Neuronal stem cell (in vitro differentiated cells): Measurements from ENCODE around the gene DVL1.
"Not testable (repeated sequence)": the region's sequence is repeated elsewhere in the genome, so short reads cannot be mapped to it uniquely, and the experiment has no call there.

Experiments used
- DNase-seq: peaks from one replicate; pipeline ENCODE4 v3.0.0-alpha.2; 2013; ENCODE audit warnings: low spot score
- H2AFZ ChIP-seq: one replicate; pipeline ENCODE4 v1.6.1; 2013; ENCODE audit warnings: mild to moderate bottlenecking, low read length, inconsistent platforms
- H2AK5ac ChIP-seq: 2 replicates; pipeline ENCODE4 v1.6.1; 2013; ENCODE audit warnings: low read depth, mild to moderate bottlenecking, inconsistent platforms, low read length, moderate library complexity, mixed read lengths
- H2BK120ac ChIP-seq: 2 replicates; pipeline ENCODE4 v1.6.1; 2013; ENCODE audit warnings: low read depth, mild to moderate bottlenecking, inconsistent platforms, low read length, moderate library complexity, mixed read lengths
- H2BK12ac ChIP-seq: one replicate; pipeline ENCODE4 v1.6.1; 2013; ENCODE audit warnings: low read length, inconsistent platforms
- H2BK15ac ChIP-seq: 2 replicates; pipeline ENCODE4 v1.6.1; 2013; ENCODE audit warnings: mild to moderate bottlenecking, low read length, inconsistent platforms, mixed read lengths
- H2BK5ac ChIP-seq: one replicate; pipeline ENCODE4 v1.6.1; 2013; ENCODE audit warnings: inconsistent platforms, mild to moderate bottlenecking, low read length, moderate library complexity
- H3K14ac ChIP-seq: one replicate; pipeline ENCODE4 v1.6.1; 2013; ENCODE audit warnings: low read length, inconsistent platforms
- H3K18ac ChIP-seq: 2 replicates; pipeline ENCODE4 v1.6.1; 2013; ENCODE audit warnings: low read length, inconsistent platforms
- H3K23ac ChIP-seq: 2 replicates; pipeline ENCODE4 v1.6.1; 2013; ENCODE audit warnings: low read depth, mild to moderate bottlenecking, mixed read lengths, low read length, inconsistent platforms; ENCODE audit not compliant: poor library complexity
- H3K27ac ChIP-seq: replicated peaks from 3 replicates; pipeline ENCODE4 v1.5.1; 2013; ENCODE audit warnings: low read length, inconsistent platforms
- H3K27me3 ChIP-seq, 3 experiments: 2 replicates each; pipeline ENCODE4 v1.6.1; 2013; ENCODE audit warnings: low read length in 3 of 3, mild to moderate bottlenecking in 2 of 3, inconsistent platforms in 1 of 3, low read depth in 1 of 3, mixed read lengths in 1 of 3, moderate library complexity in 1 of 3; ENCODE audit not compliant: control insufficient read depth in 3 of 3, insufficient read depth in 3 of 3
- H3K36me3 ChIP-seq, 2 donors: replicated peaks in 1 of 2; 2 replicates each; pipeline ENCODE4 v1.6.1; 2013; ENCODE audit warnings: low read length in 2 of 2; ENCODE audit not compliant: control insufficient read depth in 2 of 2, insufficient read depth in 2 of 2
- H3K4ac ChIP-seq: 2 replicates; pipeline ENCODE4 v1.6.1; 2013; ENCODE audit warnings: inconsistent platforms, mild to moderate bottlenecking, low read length, moderate library complexity
- H3K4me1 ChIP-seq, 2 donors: 1 replicate in 1 of 2; 2 replicates in 1 of 2; pipeline ENCODE4 v1.6.1; 2013; ENCODE audit warnings: low read length in 2 of 2, low read depth in 1 of 2; ENCODE audit not compliant: control insufficient read depth in 2 of 2, insufficient read depth in 1 of 2
- H3K4me2 ChIP-seq: one replicate; pipeline ENCODE4 v1.6.1; 2013; ENCODE audit warnings: mild to moderate bottlenecking, low read length, inconsistent platforms; ENCODE audit not compliant: insufficient read depth, poor library complexity, severe bottlenecking
- H3K4me3 ChIP-seq, 2 donors: 2 replicates each; pipeline ENCODE4 v1.5.1; 2013; ENCODE audit warnings: low read length in 2 of 2, mild to moderate bottlenecking in 2 of 2, inconsistent platforms in 1 of 2, moderate library complexity in 1 of 2
- H3K79me1 ChIP-seq: one replicate; pipeline ENCODE4 v1.6.1; 2013; ENCODE audit warnings: low read depth, mild to moderate bottlenecking, inconsistent platforms, low read length, moderate library complexity
- H3K9ac ChIP-seq: one replicate; pipeline ENCODE4 v1.6.1; 2013; ENCODE audit warnings: mild to moderate bottlenecking, low read depth, low read length, inconsistent platforms; ENCODE audit not compliant: poor library complexity
- H3K9me3 ChIP-seq, 2 donors: replicated peaks in 1 of 2; 2 replicates each; pipeline versions ENCODE3 to v1.6.1; 2013; ENCODE audit warnings: low read length in 2 of 2, mild to moderate bottlenecking in 2 of 2, inconsistent platforms in 1 of 2, low read depth in 1 of 2, mixed read lengths in 1 of 2, moderate library complexity in 1 of 2; ENCODE audit not compliant: control insufficient read depth in 2 of 2, insufficient read depth in 1 of 2
- H4K8ac ChIP-seq: one replicate; pipeline ENCODE4 v1.6.1; 2013; ENCODE audit warnings: low read depth, mild to moderate bottlenecking, inconsistent platforms, low read length, moderate library complexity
- H4K91ac ChIP-seq: one replicate; pipeline ENCODE4 v1.6.1; 2013; ENCODE audit warnings: low read length, low read depth, mild to moderate bottlenecking, inconsistent platforms; ENCODE audit not compliant: poor library complexity
- WGBS, 2 donors: extraction: QIAGEN DNeasy Blood & Tissue Kit; methylation state at CpG; one replicate each; pipeline ENCODE4 v1.1.7; 2013; ENCODE audit warnings: missing lambda C conversion rate in 2 of 2, mixed read lengths in 1 of 2; ENCODE audit not compliant: insufficient read length in 2 of 2, insufficient replicate concordance in 1 of 2; ENCODE audit errors: extremely low coverage in 2 of 2; 5-methylcytosine and 5-hydroxymethylcytosine counted together

Gene DVL1

DNA sequence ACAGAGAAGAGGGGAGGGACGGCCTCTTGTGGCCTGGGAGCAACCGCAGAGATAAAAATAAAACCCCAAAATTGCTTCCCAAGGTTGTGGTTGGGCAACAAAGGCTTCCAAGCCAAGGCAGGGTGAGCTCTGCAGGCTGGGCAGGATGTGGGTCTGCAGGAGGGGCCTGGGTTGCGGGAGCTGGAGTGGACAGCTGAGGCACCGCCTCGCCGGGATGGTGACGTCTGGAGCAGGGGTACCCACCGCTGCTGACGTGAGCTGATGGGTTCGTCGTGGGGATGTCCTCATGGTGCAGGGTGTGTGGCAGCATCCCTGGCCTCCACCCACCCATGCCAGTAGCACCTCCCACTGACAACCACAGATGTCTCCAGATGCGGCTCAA is 22.1 kb upstream of the DVL1 start:
- Histone ChIP-seq H3K4me2 (no peak overlapping the region), H4K91ac (no peak overlapping the region), H3K4me1 (peaks cover 13 to 17% of the 10 kb centered on the region in 2 donors), H3K9me3 (peaks cover 0 to 9% of the 10 kb centered on the region in 2 donors), H2BK5ac (no peak overlapping the region), H2AFZ (no peak overlapping the region), H3K79me1 (peaks cover 26% of the 10 kb centered on the region), H3K9ac (no peak overlapping the region), H3K18ac (no peak overlapping the region), H3K4me3 (no peak overlapping the region), H2BK15ac (no peak overlapping the region), H2AK5ac (peak overlapping the region; percentile 40), H3K14ac (no peak overlapping the region), H3K27ac (no peak overlapping the region), H3K23ac (peak overlapping the region; percentile 89), H3K4ac (peak overlapping the region; percentile 89), H2BK120ac (no peak overlapping the region), H3K36me3 (peaks cover 14 to 15% of the 10 kb centered on the region in 2 donors), H3K27me3 (peaks cover 0 to 2% (median 0%) of the 10 kb centered on the region in 3 experiments), H4K8ac (peak overlapping the region; percentile 82), H2BK12ac (peak overlapping the region; percentile 90)
- WGBS, 2 donors, result no CpG with 5 or more reads among the region's 12 CpGs
- DNase-seq, result no peak

DNA sequence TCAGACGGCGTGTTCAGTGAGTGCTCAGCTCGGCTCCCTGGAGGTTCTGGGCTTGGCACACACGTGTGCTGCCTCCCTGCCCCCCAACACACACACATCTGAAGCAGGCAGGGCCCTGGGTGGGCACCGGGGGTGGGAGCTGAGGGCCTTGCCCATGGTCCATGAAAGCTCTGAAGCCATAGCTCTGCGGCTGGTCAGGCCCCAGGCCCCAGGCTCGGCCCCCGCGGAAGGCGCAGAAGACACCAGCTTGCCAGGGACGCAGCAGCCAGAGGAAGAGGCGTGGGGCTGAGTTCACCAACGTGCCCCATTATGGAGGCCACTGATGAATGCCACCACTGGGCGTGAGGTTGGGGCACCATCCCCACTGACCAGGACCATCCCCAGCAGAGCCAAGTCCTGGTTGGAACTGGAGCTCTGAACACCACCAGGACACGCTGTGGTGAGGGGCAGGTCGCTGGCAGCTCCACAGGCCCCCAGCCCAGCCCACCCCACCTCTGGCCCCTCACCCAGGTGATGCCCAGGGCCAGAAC is 21.6 kb upstream of the DVL1 start:
- peak overlapping the region; percentile 52 for H2AK5ac ChIP-seq
- no peak overlapping the region for H4K91ac ChIP-seq
- H3K18ac ChIP-seq, result no peak overlapping the region
- peak overlapping the region; percentile 43 for H2BK15ac ChIP-seq
- no peak for DNase-seq
- H3K4me1 ChIP-seq, result peaks cover 11 to 14% of the 10 kb centered on the region in 2 donors
- no peak overlapping the region for H3K4ac ChIP-seq
- peaks cover 14 to 15% of the 10 kb centered on the region in 2 donors for H3K36me3 ChIP-seq
- peak overlapping the region; percentile 22 for H2BK12ac ChIP-seq
- WGBS, 2 donors, result no CpG with 5 or more reads among the region's 16 CpGs
- peaks cover 0 to 2% (median 0%) of the 10 kb centered on the region in 3 experiments for H3K27me3 ChIP-seq
- no peak overlapping the region for H3K9ac ChIP-seq
- no peak overlapping the region for H3K4me2 ChIP-seq
- no peak overlapping the region for H2BK5ac ChIP-seq
- H3K79me1 ChIP-seq, result peaks cover 26% of the 10 kb centered on the region
- H3K4me3 ChIP-seq, result peak overlapping the region in 1 of 2 donors; percentile 16
- no peak overlapping the region for H3K27ac ChIP-seq
- no peak overlapping the region for H4K8ac ChIP-seq
- no peak overlapping the region for H3K14ac ChIP-seq
- no peak overlapping the region for H2BK120ac ChIP-seq
- no peak overlapping the region for H3K23ac ChIP-seq
- no peak overlapping the region for H2AFZ ChIP-seq
- H3K9me3 ChIP-seq, result peaks cover 4 to 13% of the 10 kb centered on the region in 2 donors

DNA sequence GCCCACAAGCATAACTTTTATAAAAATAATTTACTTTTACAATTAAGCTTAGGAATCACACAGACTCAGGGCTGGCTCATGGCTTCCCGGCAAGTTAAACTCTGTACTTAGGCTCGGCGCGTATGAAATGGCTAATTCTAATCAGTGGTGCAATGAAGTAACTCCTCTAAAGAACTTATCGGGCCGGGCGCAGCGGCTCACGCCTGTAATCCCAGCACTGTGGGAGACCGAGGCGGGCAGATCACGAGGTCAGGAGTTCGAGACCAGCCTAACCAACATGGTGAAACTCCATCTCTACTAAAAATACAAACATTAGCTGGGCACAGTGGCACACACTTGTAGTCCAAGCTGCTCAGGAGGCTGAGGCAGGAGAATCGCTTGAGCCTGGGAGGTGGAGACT is 20.9 kb upstream of the DVL1 start:
- peaks cover 26% of the 10 kb centered on the region for H3K79me1 ChIP-seq
- not testable (repeated sequence) for DNase-seq, H2BK5ac ChIP-seq, H2BK12ac ChIP-seq, H2AFZ ChIP-seq, H3K4ac ChIP-seq, H3K23ac ChIP-seq, H3K18ac ChIP-seq, H3K4me3 ChIP-seq, H3K27me3 ChIP-seq, H2BK120ac ChIP-seq, H4K91ac ChIP-seq, H2AK5ac ChIP-seq, H3K4me2 ChIP-seq, H3K14ac ChIP-seq, H3K9ac ChIP-seq, H3K27ac ChIP-seq, H4K8ac ChIP-seq, H2BK15ac ChIP-seq
- H3K9me3 ChIP-seq, result peaks cover 5 to 14% of the 10 kb centered on the region in 2 donors
- no CpG with 5 or more reads among the region's 14 CpGs for WGBS, 2 donors
- peaks cover 14 to 15% of the 10 kb centered on the region in 2 donors for H3K36me3 ChIP-seq
- peaks cover 11 to 13% of the 10 kb centered on the region in 2 donors for H3K4me1 ChIP-seq

DNA sequence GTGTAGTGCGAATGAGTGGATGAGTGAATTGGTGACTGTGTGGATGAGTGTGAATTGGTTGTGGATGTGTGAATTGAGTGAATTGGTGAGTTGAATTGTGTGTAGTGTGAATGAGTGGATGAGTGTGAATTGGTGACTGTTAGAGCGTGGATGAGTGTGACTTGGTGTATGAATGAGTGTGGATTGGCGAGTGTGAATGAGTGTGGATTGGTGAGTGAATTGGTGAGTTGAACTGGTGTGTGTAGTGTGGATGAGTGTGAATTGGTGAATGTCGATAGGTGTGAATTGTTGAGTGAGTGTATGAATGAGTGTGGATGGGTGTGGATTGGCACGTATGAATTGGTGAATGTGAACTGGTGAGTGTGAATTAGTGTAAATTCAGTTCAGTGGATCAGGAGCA is 18.1 kb upstream of the DVL1 start:
- H2BK5ac ChIP-seq, result no peak overlapping the region
- WGBS, 2 donors, result 100% methylated on average over 4 to 5 of the region's 5 CpGs
- H3K9me3 ChIP-seq, result peaks cover 5 to 14% of the 10 kb centered on the region in 2 donors
- H3K18ac ChIP-seq, result no peak overlapping the region
- no peak for DNase-seq
- H3K4me3 ChIP-seq, result peak overlapping the region in 1 of 2 donors; percentile 33
- no peak overlapping the region for H3K23ac ChIP-seq
- no peak overlapping the region for H2BK15ac ChIP-seq
- no peak overlapping the region for H2BK120ac ChIP-seq
- peaks cover 7% of the 10 kb centered on the region for H3K79me1 ChIP-seq
- no peak overlapping the region for H3K14ac ChIP-seq
- H3K9ac ChIP-seq, result no peak overlapping the region
- no peak overlapping the region for H3K27ac ChIP-seq
- no peak overlapping the region for H4K8ac ChIP-seq
- no peak overlapping the region for H2AK5ac ChIP-seq
- H3K36me3 ChIP-seq, result peaks cover 2 to 5% of the 10 kb centered on the region in 2 donors
- H2AFZ ChIP-seq, result no peak overlapping the region
- H3K4me1 ChIP-seq, result peaks cover 3 to 5% of the 10 kb centered on the region in 2 donors
- H3K4me2 ChIP-seq, result no peak overlapping the region
- H3K27me3 ChIP-seq, result peaks cover 0 to 2% (median 0%) of the 10 kb centered on the region in 3 experiments
- no peak overlapping the region for H3K4ac ChIP-seq
- H4K91ac ChIP-seq, result no peak overlapping the region
- no peak overlapping the region for H2BK12ac ChIP-seq
